Nephron progenitor cell (in vitro differentiated cells): ENCODE measurements around the gene EVI5L.

ENCODE experiments used
- DNase-seq: peaks from one replicate; pipeline ENCODE4 v3.0.0; 2021
- H3K27ac Mint-ChIP-seq: 2 replicates; pipeline ENCODE4 v1.8.0; 2021; ENCODE audit warnings: mild to moderate bottlenecking, moderate library complexity, mixed read lengths
- H3K27me3 Mint-ChIP-seq: 2 replicates; pipeline ENCODE4 v1.8.0; 2021; ENCODE audit warnings: mild to moderate bottlenecking, low read depth, mixed read lengths; ENCODE audit not compliant: poor library complexity
- H3K36me3 Mint-ChIP-seq: 2 replicates; pipeline ENCODE4 v1.8.0; 2021; ENCODE audit warnings: low read depth, mixed read lengths
- H3K4me1 Mint-ChIP-seq: 2 replicates; pipeline ENCODE4 v1.8.0; 2021; ENCODE audit warnings: mixed read lengths
- H3K4me3 Mint-ChIP-seq: 2 replicates; pipeline ENCODE4 v1.8.0; 2021; ENCODE audit warnings: mild to moderate bottlenecking, moderate library complexity, mixed read lengths
- H3K9me3 Mint-ChIP-seq: 2 replicates; pipeline ENCODE4 v1.8.0; 2021; ENCODE audit warnings: mild to moderate bottlenecking, moderate library complexity, mixed read lengths
- CTCF ChIP-seq: fragments of 200-600 bp; sonication (generic); IDR thresholded peaks from 2 replicates; pipeline ENCODE4 v1.5.0; 2021; ENCODE audit warnings: antibody characterized with exemption

The EVI5L gene

GRCh38 chr19:7829561-7830271, at the start of gene EVI5L:
Gene EVI5L (plus strand): TSS chr19:7830218. CDS start chr19:7846543, 16,325 bp downstream.
- Mint-ChIP-seq H3K27me3 (peaks cover 59% of the 10 kb centered on the region), H3K27ac (peak within 1 kb of the TSS; percentile 42), H3K9me3 (peaks cover 4% of the 10 kb centered on the region), H3K4me1 (peaks cover 19% of the 10 kb centered on the region), H3K4me3 (peak within 1 kb of the TSS; percentile 85), H3K36me3 (no peaks in the 10 kb centered on the region)
- no peak for TF ChIP-seq CTCF
- peak; percentile 100 for DNase-seq

GRCh38 chr19:7781157-7781556, 48.9 kb upstream of the EVI5L start:
- peaks cover 55% of the 10 kb centered on the region for H3K27me3 Mint-ChIP-seq
- H3K36me3 Mint-ChIP-seq, result no peaks in the 10 kb centered on the region
- H3K9me3 Mint-ChIP-seq, result peaks cover 8% of the 10 kb centered on the region
- no peak for TF ChIP-seq CTCF
- H3K27ac Mint-ChIP-seq, result no peak overlapping the region
- DNase-seq, result no peak
- H3K4me3 Mint-ChIP-seq, result no peak overlapping the region
- peaks cover 12% of the 10 kb centered on the region for H3K4me1 Mint-ChIP-seq

DNA sequence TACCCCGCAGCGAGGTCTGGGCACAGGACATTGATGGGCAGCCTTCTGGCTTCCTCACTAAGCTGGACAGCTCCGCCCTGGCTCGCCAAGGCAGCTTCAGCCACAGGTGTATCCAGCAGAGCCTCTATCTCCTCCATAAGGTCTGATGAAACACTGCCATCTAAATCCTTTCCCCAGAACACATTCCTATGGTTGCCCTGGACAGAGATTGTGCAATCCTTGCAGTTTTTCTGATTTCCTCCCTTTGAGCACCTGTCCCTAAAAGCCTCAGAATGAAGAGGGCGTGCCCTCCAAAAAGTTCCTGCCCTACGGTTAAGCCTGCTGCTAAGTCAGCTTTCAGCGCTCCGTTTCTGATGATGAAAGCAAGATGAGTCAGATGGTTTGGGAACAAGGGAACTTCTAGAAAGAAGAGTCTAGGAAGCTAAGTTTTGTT, 46.0 kb upstream of the EVI5L start:
- no peak for TF ChIP-seq CTCF
- no peak overlapping the region for H3K4me3 Mint-ChIP-seq
- H3K9me3 Mint-ChIP-seq, result peaks cover 8% of the 10 kb centered on the region
- DNase-seq, result no peak
- H3K27ac Mint-ChIP-seq, result no peak overlapping the region
- peaks cover 12% of the 10 kb centered on the region for H3K4me1 Mint-ChIP-seq
- H3K36me3 Mint-ChIP-seq, result no peaks in the 10 kb centered on the region
- peaks cover 80% of the 10 kb centered on the region for H3K27me3 Mint-ChIP-seq

DNA sequence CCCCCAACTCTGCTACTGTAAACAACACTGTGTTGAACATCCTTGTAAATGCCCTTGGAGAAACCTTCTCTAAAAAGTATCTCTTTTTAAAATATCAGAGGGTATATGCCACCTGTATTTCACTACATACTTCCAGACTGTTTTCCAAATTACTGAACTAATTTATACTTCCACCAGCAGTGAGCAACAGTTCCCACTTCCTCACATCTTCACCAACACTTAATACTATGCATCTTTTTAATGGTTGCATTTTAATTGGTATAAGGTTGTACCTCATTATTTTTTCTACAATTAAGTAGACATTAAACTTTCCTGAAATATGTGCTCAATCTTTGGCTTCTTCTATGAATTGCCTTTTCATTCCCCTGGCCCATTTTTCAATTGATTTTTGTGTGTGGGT, 45.2 kb upstream of the EVI5L start:
- no peak for DNase-seq
- TF ChIP-seq CTCF, result no peak
- peaks cover 12% of the 10 kb centered on the region for H3K4me1 Mint-ChIP-seq
- H3K27me3 Mint-ChIP-seq, result peaks cover 89% of the 10 kb centered on the region
- H3K27ac Mint-ChIP-seq, result no peak overlapping the region
- no peaks in the 10 kb centered on the region for H3K36me3 Mint-ChIP-seq
- peaks cover 8% of the 10 kb centered on the region for H3K9me3 Mint-ChIP-seq
- H3K4me3 Mint-ChIP-seq, result no peak overlapping the region

DNA sequence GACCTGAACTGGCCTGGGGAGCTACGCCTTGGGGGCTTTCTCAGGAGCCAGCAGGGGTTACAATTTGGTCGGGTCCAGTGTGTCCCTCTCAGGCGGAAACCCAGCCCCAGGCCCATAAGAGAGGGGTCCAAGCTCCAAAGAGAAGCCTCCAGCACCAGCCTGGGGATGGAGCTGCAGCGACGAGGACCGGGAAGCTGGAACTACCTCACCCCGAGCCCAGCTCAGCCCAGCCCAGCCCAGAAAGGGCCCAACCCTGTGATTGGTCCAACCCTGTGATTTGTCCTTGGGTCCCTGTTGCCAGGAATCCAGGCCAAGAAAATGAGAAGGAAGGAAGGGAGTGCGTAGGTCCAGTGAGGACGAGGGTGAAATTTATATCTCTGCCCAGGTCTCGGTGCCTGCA, 42.9 kb upstream of the EVI5L start:
- H3K9me3 Mint-ChIP-seq, result peaks cover 8% of the 10 kb centered on the region
- no peak for DNase-seq
- peaks cover 2% of the 10 kb centered on the region for H3K4me1 Mint-ChIP-seq
- peak overlapping the region; percentile 67 for H3K4me3 Mint-ChIP-seq
- no peak for TF ChIP-seq CTCF
- no peaks in the 10 kb centered on the region for H3K36me3 Mint-ChIP-seq
- no peak overlapping the region for H3K27ac Mint-ChIP-seq
- H3K27me3 Mint-ChIP-seq, result peaks cover 96% of the 10 kb centered on the region

DNA sequence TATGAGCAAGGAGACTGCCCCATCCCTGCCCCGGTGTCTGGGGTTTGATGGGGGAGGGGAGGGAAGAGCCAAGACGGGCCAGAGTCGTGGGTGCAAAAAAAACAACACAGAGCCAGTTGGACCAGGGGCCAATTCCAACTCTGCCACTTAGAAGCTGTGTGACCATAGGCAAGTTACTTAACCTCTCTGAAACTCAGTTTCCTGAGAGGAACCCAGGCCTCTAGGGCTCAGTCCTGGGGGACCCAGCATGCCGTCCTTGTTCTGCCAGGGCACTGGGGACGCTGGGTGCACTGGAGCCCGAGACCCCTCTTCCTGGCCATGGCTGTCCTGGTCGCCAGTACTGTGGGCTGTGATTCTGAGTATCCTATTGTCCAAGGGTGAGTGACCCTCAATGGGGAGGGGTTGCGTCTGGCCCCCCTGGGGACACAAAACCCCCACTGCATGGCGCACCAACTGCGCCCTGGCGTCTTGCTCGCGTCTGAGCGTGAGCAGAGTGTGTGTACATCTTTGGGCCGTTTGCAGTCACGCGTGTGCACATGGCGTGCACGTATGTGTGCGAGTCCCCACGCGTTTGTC, 42.3 kb upstream of the EVI5L start:
- H3K4me1 Mint-ChIP-seq, result peaks cover 8% of the 10 kb centered on the region
- H3K27ac Mint-ChIP-seq, result no peak overlapping the region
- no peak for DNase-seq
- peaks cover 8% of the 10 kb centered on the region for H3K9me3 Mint-ChIP-seq
- H3K4me3 Mint-ChIP-seq, result peak overlapping the region; percentile 67
- H3K36me3 Mint-ChIP-seq, result no peaks in the 10 kb centered on the region
- peaks cover 97% of the 10 kb centered on the region for H3K27me3 Mint-ChIP-seq
- TF ChIP-seq CTCF, result no peak
